ENCODE measurements around the gene SLC25A36.

DNA sequence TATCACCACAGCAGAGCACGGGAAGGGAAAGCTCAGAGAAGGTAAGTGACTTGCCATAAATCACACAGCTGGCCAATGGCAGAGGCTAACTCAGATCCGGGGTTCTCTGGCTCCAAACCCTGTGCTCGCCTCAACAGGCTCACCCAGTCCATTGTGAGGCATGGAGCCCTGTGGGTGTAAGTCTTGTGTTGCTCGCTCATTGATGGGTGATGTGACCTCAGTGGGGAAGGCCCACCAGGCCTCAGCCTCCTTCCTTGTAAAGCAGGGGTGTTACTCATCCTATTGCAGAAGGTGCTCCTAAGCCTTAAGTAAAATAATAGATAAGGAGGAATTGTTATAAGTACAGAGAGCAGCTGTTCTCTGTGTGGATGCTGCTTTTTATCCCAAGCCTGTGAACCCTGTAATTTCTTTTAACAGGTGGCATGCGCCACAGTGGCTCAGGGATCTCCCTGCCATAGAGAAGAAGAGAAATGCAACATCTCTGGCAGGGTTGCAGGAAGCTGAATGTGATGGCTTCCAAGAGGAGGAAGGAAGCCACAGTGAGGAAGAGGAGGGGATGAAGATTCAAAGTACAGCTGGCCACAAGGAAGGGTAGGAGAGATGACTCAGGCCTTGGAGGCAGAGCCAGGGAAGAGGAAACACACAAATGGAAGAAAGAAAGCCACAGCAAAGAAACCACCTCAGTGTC, 78.7 kb downstream of the SLC25A36 start:
- TF ChIP-seq CTCF (IDR thresholded peaks at IDR 0.05) (no peak), POLR2A (IDR thresholded peaks at IDR 0.05) (no peak)

Measured in vagina (tissue), 2 donors.